Activated T-helper 2 cell treated with anti-CD3 and anti-CD28 coated beads, Interferon-gamma antibody, Interleukin-2, Interleukin-4, amounts not matched to agents 10 μg/mL and 5 μg/mL and 100 μg/mL, durations not matched to agents 14 hours and 24 hours and 36 hours (primary cell): ENCODE data around the gene ACKR1. TPM values are rescaled to one million over a fixed set of nuclear protein-coding genes. Genes with fewer than 3 reads are reported as not detected.

ENCODE experiments used
- DNase-seq: peaks from one replicate; pipeline ENCODE4 v3.0.0; 2021; ENCODE audit warnings: low spot score
- H3K27ac Mint-ChIP-seq: one replicate; pipeline ENCODE4 v1.8.0; 2021; ENCODE audit warnings: mixed read lengths
- H3K27me3 Mint-ChIP-seq: one replicate; pipeline ENCODE4 v1.8.0; 2021; ENCODE audit warnings: low read depth, mixed read lengths
- H3K36me3 Mint-ChIP-seq: one replicate; pipeline ENCODE4 v1.8.0; 2021; ENCODE audit warnings: low read depth, mixed read lengths
- H3K4me1 Mint-ChIP-seq: one replicate; pipeline ENCODE4 v1.8.0; 2021; ENCODE audit warnings: low read depth, mixed read lengths
- H3K4me3 Mint-ChIP-seq: one replicate; pipeline ENCODE4 v1.8.0; 2021; ENCODE audit warnings: low read depth, mild to moderate bottlenecking, moderate library complexity, mixed read lengths
- H3K9me3 Mint-ChIP-seq: one replicate; pipeline ENCODE4 v1.8.0; 2021; ENCODE audit warnings: mixed read lengths
- intact Hi-C: fragments of 100-400 bp; cut with micrococcal nuclease; formaldehyde crosslinking; loops from one replicate; pipeline ENCODE4 v1.15.1; 2023
- total RNA-seq: library from RNA; stranded (reverse); gene quantifications from 2 replicates; pipeline ENCODE4 v1.2.3, GENCODE V29; 2022

The ACKR1 gene
- total RNA-seq, 1 donor from 2014 or later = not detected

DNA sequence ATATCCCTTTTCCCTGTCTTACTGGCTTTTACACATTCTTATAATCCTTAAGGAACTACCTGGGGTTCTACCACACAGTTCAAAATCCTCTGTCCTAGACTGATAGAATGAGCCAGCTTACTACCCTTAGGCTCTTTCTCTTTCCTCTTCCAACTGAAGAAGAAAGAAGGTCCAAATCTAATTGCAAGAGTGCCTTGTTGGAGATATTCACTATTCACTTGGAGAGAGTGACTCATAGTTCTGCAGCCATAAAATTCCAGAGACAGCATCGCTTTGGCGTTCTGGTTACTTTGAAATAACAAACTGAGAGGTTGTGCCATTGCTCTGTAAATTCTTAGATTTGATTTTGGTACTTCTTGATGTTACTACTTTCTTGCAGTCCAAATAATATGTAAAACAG lies 29.1 kb upstream of the ACKR1 start:
- intact Hi-C loops = no loop called here
- DNase-seq = no peak
- H3K27me3 Mint-ChIP-seq = peaks cover 44% of the 10 kb centered on the region
- no peak overlapping the region for H3K27ac Mint-ChIP-seq
- no peaks in the 10 kb centered on the region for H3K36me3 Mint-ChIP-seq
- no peaks in the 10 kb centered on the region for H3K9me3 Mint-ChIP-seq
- H3K4me3 Mint-ChIP-seq = no peak overlapping the region
- H3K4me1 Mint-ChIP-seq = peaks cover 6% of the 10 kb centered on the region

DNA sequence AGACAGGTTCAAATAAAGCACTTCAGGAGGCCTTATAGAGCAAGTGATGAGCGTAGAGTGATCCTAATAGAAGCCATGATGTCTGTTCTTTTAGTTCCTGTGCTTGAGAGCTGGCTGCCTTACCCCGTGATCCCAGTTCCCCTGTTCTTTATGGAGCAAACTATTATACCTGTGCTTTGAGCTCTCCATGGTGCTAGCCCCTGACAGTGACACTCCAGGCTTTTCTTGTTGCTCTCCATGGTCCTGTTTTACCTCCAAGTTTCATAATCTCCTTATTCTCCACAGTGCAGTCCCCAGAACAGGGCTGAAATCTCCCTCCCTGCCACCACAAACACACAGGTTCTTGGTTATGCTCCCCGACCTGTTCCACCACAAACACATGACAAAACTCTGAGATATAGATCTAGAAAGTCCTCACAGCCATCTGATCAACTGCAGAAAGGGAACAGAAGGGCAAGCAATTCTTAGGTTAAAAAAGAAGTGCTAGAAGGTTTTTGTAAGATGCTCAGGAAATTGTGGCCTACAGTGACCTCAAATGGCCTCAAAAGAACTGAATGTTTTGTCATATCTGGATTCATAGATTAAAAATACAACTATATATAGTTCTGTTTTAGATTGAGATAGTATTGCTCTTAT lies 27.3 kb upstream of the ACKR1 start:
- H3K27me3 Mint-ChIP-seq = peaks cover 46% of the 10 kb centered on the region

DNA sequence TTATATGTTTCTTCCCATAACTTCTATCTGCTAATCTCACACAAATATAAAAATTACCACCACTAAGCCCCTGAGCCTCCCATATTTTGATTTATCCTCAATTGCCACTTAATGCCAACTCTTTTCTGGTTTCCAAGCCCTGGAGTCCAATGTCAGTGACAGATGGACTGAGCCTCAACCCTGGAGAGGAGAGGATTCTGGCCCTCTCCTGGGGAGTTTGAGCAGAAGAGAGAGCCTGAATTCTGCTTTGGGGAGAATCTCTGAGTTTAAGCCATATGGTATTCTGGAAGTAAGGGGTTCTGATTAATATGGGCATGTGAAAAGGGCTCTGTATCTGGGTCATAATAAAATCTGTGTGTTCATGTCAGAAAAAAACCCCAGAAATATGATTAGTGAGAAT lies 24.8 kb upstream of the ACKR1 start:
- no peak for DNase-seq
- no peak overlapping the region for H3K4me3 Mint-ChIP-seq
- no peak overlapping the region for H3K27ac Mint-ChIP-seq
- intact Hi-C loops = no loop called here
- H3K36me3 Mint-ChIP-seq = no peaks in the 10 kb centered on the region
- H3K4me1 Mint-ChIP-seq = peaks cover 3% of the 10 kb centered on the region
- peaks cover 29% of the 10 kb centered on the region for H3K27me3 Mint-ChIP-seq
- H3K9me3 Mint-ChIP-seq = no peaks in the 10 kb centered on the region

More for the DNA sequence above, 27.3 kb upstream of the ACKR1 start:
- H3K4me3 Mint-ChIP-seq = no peak overlapping the region
- no peak overlapping the region for H3K27ac Mint-ChIP-seq
- H3K4me1 Mint-ChIP-seq = peaks cover 3% of the 10 kb centered on the region
- intact Hi-C loops = no loop called here
- DNase-seq = peak; percentile 18
- H3K9me3 Mint-ChIP-seq = no peaks in the 10 kb centered on the region
- no peaks in the 10 kb centered on the region for H3K36me3 Mint-ChIP-seq

DNA sequence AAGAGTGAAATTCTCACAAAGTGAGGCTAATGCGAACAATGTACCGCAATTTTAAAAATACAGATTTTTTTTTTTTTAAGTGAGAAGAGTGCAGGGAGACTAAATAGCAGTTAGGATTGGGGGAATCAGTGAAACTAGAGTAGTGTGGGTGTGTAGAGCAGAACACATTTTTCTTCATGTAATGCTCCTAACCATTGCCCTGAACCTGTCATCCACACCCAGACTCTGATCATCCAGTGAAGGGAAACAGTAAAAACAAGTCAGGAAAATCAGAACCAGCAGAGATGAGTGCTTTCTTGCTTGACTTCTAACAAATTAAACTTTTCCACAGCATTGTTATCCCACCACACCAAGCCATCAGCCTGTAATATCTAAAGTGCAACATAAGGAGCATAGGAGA lies 24.2 kb upstream of the ACKR1 start:
- H3K4me3 Mint-ChIP-seq = no peak overlapping the region
- no peak for DNase-seq
- H3K27ac Mint-ChIP-seq = no peak overlapping the region
- H3K36me3 Mint-ChIP-seq = no peaks in the 10 kb centered on the region
- peaks cover 26% of the 10 kb centered on the region for H3K27me3 Mint-ChIP-seq
- peaks cover 3% of the 10 kb centered on the region for H3K4me1 Mint-ChIP-seq
- intact Hi-C loops = no loop called here
- H3K9me3 Mint-ChIP-seq = no peaks in the 10 kb centered on the region

DNA sequence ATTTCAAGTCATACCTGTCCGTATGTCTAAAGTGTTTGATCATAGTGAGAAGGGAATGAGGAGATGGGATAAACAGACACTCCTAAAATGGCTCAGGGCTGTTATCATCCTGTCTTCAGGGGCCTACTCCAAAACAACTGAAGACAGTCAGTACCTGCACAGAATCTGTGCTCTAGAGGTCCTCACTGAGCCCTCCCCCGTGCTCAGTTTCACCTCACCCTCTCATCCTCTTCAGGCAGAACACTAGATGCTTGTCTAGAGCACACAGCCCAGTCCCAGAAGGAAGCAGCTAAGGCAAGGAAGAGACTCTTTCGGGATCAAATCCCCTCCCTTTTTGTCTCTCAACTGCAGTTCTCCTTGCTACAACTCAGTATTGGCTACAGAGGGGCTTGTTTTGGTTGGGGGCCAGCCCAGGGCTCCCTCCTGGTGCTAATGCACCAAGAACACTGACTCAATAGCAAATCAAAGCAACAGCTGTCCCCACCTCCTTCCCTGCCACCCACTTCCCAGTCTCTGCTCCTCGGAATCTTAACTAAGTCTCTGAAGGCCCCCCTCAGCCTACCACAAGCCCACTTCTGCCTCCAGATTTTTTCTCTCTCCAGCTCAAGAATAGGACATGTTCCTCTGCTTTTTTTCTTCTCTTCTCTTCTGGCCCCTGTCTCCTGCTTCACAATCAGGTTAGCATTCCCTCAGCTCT lies 23.2 kb upstream of the ACKR1 start:
- Mint-ChIP-seq H3K27me3 (peaks cover 35% of the 10 kb centered on the region), H3K4me3 (no peak overlapping the region), H3K36me3 (no peaks in the 10 kb centered on the region), H3K27ac (no peak overlapping the region), H3K9me3 (no peaks in the 10 kb centered on the region), H3K4me1 (peaks cover 3% of the 10 kb centered on the region)
- DNase-seq = no peak
- intact Hi-C loops = no loop called here

DNA sequence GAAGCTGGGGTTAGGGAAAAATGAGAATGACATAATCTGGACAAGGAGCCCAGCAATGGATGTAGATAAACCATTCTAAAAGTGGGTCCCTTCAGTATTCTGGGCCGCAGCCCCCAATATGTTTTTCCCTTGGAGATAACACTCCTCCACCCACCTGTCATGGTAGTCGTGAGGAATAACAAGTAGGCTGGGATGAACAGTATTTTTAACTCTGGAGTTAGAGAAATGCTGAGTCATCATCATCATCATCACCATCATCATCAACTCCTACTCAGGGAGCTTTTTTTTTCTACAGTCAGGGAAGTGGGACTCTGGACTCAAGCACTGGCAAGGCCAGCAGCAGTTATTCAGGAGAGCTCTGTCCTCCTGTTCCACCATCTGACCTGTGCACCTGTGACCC lies 20.5 kb upstream of the ACKR1 start:
- intact Hi-C loops = no loop called here
- Mint-ChIP-seq H3K27ac (no peak overlapping the region), H3K9me3 (no peaks in the 10 kb centered on the region), H3K36me3 (no peaks in the 10 kb centered on the region), H3K27me3 (peaks cover 57% of the 10 kb centered on the region), H3K4me3 (no peak overlapping the region), H3K4me1 (no peaks in the 10 kb centered on the region)
- DNase-seq = no peak

DNA sequence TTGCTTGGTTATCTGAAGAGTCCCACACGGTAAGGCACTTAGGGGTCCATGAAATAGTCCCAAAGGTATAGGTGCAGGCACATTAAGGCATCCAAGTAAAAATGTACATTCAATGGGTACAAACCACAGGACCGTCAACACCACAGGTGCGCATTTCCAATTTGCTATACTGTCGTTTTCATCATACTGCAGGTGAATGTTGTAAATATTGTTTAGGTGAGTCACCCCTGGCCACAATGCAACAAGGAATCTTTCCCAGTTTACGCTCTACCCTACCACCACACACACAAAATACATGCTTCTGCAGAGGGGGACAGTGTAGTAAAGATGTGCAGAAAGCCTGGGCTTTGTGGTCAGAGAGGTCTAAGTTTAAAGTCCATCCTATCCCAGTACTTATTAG lies 19.6 kb upstream of the ACKR1 start:
- H3K27me3 Mint-ChIP-seq = peaks cover 62% of the 10 kb centered on the region

DNA sequence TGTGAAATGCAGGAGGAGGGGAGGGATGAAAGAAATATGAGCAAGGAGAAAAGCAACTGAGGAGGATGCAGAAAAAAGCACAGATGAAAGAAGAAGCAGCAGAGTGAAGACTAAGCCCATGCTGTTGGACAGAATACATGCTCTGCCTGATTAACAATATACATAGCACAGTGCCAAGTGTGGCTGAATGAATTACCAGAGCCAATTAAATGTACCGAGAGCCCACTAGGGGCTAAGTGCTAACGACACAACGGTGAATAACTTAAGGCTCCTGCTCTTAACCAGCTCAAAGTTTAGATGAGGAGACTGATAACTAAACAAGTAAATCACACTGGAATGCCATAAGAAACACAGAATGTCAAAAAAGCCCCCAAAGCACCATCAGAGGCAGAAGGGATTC lies 17.6 kb upstream of the ACKR1 start:
- Mint-ChIP-seq H3K9me3 (no peaks in the 10 kb centered on the region), H3K27me3 (peaks cover 55% of the 10 kb centered on the region), H3K36me3 (no peaks in the 10 kb centered on the region), H3K4me3 (no peak overlapping the region), H3K27ac (no peak overlapping the region), H3K4me1 (no peaks in the 10 kb centered on the region)
- intact Hi-C loops = no loop called here
- DNase-seq = no peak

More for the DNA sequence above, 19.6 kb upstream of the ACKR1 start:
- Mint-ChIP-seq H3K4me3 (no peak overlapping the region), H3K36me3 (no peaks in the 10 kb centered on the region), H3K4me1 (no peaks in the 10 kb centered on the region), H3K9me3 (no peaks in the 10 kb centered on the region), H3K27ac (no peak overlapping the region)
- no peak for DNase-seq
- intact Hi-C loops = no loop called here

DNA sequence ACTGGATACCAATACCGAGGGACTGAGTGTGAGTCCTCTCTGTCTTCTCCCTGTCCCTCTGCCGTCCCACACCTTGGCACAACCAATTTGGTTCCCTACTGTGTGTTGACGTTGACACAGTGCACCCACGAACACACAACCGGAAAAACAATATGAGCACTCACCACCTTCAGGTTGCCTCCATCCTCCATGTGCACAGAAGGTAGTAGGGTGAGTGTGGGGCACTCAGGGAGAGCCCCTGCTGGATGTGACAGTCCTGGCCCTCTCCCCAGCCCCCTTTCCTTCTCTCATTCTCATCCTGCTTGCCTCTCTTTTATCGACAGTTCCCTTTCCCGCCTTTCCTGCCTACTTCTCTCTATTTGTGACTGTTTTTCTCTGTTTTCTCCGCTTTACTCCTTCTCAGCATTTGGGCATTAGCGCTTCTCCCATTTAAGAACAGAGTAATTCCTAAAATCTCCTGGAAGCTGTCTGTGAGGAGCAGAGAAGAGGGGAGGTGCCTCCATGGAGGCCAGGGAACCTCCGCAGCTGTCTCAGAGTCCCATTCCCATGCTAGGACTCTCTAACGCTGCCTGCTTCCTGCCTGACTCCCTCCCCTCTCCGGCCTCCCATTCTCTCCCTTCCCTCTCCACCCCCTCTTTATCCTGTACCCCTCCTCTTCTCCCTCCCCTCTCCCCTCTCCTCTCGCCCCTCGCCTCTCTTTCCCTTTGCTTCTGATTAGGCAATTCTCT lies 16.9 kb upstream of the ACKR1 start:
- peaks cover 52% of the 10 kb centered on the region for H3K27me3 Mint-ChIP-seq
- no peaks in the 10 kb centered on the region for H3K4me1 Mint-ChIP-seq
- intact Hi-C loops = no loop called here
- H3K36me3 Mint-ChIP-seq = no peaks in the 10 kb centered on the region
- no peaks in the 10 kb centered on the region for H3K9me3 Mint-ChIP-seq
- H3K4me3 Mint-ChIP-seq = no peak overlapping the region
- no peak for DNase-seq
- no peak overlapping the region for H3K27ac Mint-ChIP-seq

DNA sequence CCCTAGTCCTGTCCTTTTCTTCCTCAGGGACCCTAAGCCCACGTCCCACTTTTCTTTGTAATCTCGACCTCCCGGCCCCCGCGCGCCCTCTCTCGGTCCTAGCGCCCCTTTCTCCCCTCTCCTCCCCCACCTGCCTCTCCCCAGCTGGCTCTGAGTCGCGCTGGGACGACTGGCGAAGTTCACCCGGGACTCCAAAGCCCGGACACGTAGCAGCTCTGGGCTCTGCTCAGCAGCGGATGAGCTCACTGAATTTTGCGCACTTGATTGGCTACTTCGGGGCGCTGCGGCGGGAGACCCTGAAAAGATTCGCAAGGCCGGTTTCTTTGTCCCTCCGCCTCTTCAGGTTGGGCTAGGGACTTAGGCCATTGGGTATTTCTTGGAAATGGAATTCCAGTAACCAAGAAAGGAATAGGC lies 16.3 kb upstream of the ACKR1 start:
- H3K27ac Mint-ChIP-seq = no peak overlapping the region
- no peak for DNase-seq
- no peaks in the 10 kb centered on the region for H3K9me3 Mint-ChIP-seq

DNA sequence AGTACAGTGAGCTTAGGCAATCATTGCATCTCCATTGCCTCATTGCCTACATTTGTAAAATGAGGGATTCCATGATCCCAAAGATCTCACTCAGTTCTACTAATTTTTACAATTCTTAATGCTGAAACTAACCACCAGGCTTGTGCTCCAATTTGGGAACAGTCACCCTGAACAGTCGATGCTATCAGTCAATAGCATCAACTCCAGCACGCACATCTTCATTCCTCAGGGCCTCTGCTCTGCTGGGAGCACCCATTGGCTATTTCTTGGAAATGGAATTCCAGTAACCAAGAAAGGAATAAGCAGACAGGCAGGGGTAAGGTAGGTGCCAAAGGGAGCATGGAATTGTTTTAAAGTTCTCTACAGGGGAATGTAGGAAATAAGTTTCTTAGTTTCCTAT lies 14.2 kb upstream of the ACKR1 start:
- Mint-ChIP-seq H3K27me3 (peaks cover 48% of the 10 kb centered on the region), H3K4me1 (no peaks in the 10 kb centered on the region), H3K27ac (no peak overlapping the region), H3K4me3 (no peak overlapping the region), H3K9me3 (no peaks in the 10 kb centered on the region), H3K36me3 (no peaks in the 10 kb centered on the region)
- DNase-seq = no peak
- intact Hi-C loops = no loop called here

More for the DNA sequence above, 16.3 kb upstream of the ACKR1 start:
- Mint-ChIP-seq H3K27me3 (peaks cover 50% of the 10 kb centered on the region), H3K36me3 (no peaks in the 10 kb centered on the region), H3K4me3 (no peak overlapping the region), H3K4me1 (no peaks in the 10 kb centered on the region)
- intact Hi-C loops = no loop called here

DNA sequence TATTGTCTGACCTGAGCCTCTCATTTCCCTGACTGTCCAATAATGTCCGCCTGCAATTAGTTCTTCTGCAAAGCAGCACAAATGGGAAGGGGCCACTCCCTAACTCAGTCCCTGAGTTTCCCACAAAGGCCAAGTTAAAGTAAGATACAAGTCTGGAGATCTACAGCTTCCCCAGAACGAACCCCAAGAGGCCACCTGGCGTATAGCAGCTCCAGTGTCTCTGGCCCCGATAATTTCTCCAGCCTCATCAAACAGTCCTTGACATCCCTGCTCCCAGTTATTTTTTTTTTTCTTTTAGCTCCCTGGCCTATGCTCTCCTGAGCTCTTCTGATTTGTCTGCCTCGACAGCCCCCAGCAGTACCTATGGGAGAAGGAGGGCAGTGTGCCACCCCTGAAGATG lies 8.1 kb upstream of the ACKR1 start:
- Mint-ChIP-seq H3K27ac (no peak overlapping the region), H3K4me3 (no peak overlapping the region), H3K27me3 (peaks cover 21% of the 10 kb centered on the region), H3K4me1 (no peaks in the 10 kb centered on the region), H3K9me3 (no peaks in the 10 kb centered on the region), H3K36me3 (no peaks in the 10 kb centered on the region)
- intact Hi-C loops = loop anchor here (5.0 kb wide), 1 partner anchor 34 kb away; no protein-coding TSS in a partner anchor
- DNase-seq = no peak
